GM19372 (cell line): Measurements from ENCODE around the gene GALNTL6.
A peak's percentile ranks its signal among the peaks of the same experiment; 100 is the strongest.

Experiments
- ATAC-seq: cut with Tn5 transposase; IDR thresholded peaks from one replicate; pipeline ENCODE4 v1.9.1; 2021; ENCODE audit warnings: mild to moderate bottlenecking, low read depth, moderate library complexity; ENCODE audit not compliant: unreplicated experiment

The GALNTL6 gene

DNA sequence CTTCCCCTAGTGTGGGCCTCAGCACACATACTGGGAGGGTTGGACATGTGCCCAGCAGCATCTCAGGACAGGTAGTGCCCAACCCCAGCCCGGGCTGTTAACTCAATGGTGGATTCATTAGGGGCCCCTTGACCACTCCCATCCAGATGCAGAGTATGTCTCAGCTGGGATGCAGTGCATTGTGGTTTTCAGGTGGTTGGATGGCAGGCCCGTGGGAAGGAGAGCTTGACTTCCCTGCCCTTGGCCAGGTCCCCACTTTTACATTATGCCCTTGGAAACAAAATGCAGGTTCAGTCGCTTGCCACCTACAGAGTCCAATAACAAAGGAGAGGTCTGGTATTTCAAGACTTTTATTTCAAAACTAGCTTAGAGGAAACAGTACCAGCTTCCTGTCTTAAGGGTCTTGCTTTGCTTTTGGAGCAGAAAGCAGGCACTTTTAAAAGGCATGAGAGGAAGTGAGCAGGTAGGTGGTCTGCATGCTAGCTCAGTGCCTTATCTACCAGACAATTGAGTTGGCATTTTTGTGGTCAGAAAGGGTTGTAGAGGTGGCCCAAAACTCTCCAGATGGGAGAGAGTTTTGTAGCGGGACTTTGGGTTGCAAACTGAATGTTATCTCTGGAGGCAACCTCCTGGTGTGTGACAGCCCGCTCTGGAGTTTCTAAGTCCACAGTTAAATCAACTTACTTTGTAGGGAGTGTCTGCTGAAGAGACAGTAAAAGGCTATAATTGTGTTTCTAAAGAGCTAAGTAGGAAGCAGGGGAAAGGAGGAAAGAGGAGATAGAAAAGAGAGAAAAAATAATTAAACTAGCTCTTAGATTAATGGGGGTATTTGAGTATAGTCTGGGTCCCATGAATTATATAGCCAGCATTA, 171.0 kb downstream of the GALNTL6 start:
- no peak for ATAC-seq

GRCh38 chr4:171985129-171985528, 171.9 kb downstream of the GALNTL6 start:
- no peak for ATAC-seq

GRCh38 chr4:171993247-171993646, 180.0 kb downstream of the GALNTL6 start:
- no peak for ATAC-seq

GRCh38 chr4:172007889-172008288, 194.7 kb downstream of the GALNTL6 start:
- ATAC-seq = no peak

DNA sequence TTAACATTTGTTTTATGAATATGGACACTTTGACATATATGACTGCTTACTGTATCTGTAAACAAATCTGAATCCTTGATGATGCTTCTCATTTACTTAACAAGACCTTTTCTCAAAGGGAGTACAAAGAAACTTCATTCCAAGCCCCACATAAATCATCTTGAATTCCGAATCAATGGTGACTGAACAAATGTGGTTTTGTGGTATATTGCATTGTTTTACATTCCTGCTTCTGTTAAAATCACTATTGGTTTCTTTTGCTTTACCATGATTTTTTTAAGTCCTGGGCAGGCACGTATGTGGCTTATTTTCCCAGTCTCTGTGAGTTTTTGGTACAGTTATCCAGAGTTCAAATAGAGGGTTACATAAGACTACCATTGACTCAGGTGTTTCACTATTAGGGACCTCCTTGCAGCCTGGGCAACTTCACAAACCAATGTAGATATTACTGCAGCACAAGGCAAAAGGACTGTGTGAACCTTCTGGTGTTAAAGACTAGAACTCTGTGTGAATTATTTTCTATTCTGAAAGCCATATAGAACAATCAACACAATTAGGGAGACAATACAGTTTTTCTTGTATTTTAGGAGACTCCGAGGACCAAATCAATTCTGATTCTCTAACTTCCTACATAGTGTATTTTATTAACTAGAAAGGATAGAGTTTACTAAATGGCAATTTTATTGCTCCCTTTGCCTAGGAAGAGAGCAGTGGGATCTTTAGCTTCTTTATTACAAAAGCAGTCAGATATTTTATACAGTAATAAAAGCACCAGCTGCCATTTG, 196.4 kb downstream of the GALNTL6 start:
- no peak for ATAC-seq

- no peak for ATAC-seq
Measured at GRCh38 chr4:172011196-172011595, 198.0 kb downstream of the GALNTL6 start.

- ATAC-seq = no peak
Measured at GRCh38 chr4:172018358-172018757, 205.2 kb downstream of the GALNTL6 start.

GRCh38 chr4:172035562-172035961, 222.4 kb downstream of the GALNTL6 start:
- no peak for ATAC-seq

- ATAC-seq = no peak
Measured at GRCh38 chr4:172040766-172041165, 227.6 kb downstream of the GALNTL6 start.

- ATAC-seq = no peak
Measured at GRCh38 chr4:172042714-172043114, 229.5 kb downstream of the GALNTL6 start.

- ATAC-seq = no peak
Measured at GRCh38 chr4:172045981-172046380, 232.8 kb downstream of the GALNTL6 start.

GRCh38 chr4:172048666-172049065, 235.5 kb downstream of the GALNTL6 start:
- no peak for ATAC-seq

DNA sequence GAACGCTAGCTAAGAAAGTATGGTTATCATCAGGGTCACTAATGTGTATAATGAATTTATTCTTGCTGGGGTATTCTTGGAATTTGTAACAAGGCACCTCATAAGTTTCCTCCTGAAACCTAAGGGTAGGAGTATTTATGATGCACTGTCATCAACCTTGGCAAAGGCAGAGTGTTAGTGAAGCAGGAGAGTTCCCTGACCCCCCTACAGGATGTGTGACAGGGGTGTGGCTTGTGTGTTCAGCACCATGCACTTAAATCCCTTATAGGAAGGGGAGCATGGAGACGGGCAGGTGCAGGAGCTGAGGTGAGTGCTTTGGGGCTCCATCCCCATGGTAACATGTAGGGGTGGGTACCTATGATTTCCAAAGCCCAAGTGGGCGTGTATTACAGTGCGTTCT, 237.7 kb downstream of the GALNTL6 start:
- ATAC-seq = no peak

- ATAC-seq = peak; percentile 60
Measured at GRCh38 chr4:172055046-172055445, 241.8 kb downstream of the GALNTL6 start.

DNA sequence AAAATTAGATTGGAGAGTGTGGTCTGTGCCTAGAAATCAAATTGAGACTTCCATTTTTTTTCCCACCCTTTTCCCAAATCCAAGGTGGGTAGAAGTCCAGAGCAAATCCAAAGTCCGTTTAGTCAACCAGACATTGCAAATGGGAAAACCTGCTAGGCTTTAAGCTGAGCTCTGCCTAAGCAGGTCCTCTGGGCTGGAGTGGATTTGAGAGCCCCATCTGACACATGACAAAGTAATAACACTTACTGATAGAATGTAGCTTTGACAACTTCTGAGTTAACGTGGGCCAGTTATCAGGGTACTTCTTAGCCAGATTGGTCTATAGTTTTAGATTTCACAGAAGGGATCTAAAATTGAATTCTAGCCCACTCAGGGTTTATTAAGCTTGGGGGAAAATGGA, 242.3 kb downstream of the GALNTL6 start:
- ATAC-seq = no peak

DNA sequence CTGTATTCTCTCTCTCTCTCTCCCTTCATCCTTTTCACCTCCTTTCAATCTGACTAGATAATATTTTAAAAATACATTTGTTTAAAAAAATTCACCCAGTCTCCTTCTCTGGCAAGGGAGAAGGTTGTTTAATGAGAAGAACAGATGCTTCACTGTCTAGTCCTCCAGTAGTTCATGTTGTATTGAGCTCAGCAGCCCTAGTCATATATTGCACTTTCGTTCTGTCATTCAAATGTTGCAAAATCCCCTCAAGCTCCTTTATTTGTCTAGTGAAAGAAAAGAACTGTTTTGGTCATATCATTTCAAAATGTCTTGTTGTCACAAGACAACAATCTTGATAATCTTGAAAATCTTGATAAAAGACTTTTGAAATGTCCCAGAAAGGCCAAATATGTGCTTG, 248.0 kb downstream of the GALNTL6 start:
- ATAC-seq = no peak

DNA sequence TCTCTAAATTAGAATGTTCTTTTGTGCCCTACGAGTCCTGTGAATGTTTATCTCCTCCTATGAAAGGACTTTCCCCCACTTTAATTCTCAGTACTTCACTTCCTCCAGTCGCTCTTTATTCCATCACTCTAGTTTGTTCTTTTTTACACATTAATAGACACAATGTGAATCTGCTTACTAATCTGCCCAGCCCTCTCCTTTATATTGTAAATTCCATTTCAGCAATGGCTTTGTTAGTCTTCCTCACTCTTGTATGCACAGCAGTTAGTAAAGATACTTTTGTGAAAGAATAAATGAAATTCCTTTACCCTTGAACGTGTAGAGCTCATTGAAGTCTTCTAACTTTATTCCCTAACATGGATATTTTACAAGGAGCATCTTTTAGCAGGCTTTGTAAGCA, 255.3 kb downstream of the GALNTL6 start:
- ATAC-seq = no peak

DNA sequence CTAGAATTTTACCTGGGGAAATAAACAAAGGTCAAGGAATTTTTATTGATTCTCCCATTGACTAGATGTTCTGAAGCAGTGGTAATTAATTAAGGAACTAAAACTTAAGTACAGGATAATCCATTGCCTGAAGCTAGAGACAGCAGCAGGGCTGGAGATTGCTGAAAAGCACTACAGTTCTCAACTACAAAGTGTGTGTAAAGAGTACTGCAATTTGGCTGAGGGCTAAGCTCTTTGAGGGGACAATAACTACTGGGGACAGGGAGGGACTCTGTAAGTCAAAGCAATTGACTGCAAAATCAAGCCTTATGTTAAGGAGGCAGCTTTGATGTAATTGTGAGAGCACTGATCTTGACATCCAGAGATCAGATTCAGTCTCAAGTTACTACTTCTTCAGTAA, 260.4 kb downstream of the GALNTL6 start:
- ATAC-seq = no peak

DNA sequence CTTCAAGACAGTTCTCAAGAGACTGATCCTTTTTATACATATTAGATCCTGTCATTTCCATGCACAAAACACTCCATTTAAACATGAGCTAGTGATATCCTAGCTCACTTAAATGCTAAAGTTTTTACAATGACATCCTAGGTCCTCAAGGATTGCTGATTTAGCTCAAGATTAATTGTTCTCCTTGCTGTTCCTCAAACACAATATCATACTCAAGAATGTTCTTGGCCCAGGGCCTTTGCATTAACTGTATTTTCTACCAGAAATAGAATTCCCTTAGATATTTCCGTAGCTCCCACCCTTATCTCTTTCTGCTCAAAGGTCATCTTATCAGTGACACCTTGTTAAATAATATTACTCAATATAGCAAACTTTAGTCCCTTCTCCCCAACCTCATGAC, 270.1 kb downstream of the GALNTL6 start:
- no peak for ATAC-seq

DNA sequence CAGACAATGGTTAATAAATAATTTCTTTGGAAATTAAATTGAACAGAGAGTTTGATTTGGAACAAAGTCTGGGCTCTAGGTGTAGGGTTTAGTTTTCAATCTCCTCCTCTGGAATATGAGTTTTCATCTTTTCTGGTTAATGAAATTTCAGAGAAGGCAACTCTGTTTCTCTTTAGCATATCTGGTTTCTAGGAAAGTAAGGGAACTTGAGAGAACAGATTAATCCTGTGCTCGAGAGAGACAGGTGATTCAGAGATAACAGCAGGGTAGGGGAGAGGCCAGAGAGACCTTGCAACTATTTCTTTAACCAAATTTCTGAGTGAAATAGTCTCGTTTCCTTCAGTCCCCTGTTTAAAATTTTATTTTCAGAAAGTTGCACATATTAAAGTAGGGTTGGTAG, 275.4 kb downstream of the GALNTL6 start:
- ATAC-seq = no peak

- no peak for ATAC-seq
Measured at GRCh38 chr4:172095161-172095560, 282.0 kb downstream of the GALNTL6 start.

DNA sequence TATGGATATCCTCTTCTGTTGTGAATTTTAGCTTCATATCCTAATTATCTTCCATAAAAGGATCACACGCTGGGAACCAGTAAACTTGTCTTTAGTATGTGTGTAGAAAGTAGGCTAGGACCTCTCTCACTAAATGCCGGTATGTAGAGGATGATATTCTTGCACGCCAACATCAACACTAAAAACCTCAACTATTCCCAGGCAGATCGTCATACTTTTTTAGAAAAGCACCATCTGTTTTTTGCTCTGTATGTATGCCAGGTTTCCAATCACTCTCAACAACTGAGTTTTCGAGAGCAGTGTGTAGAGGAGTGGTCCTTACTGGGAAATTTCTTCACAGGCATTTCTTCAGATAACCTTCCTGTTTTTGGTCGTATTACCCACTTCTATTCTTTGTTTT, 283.6 kb downstream of the GALNTL6 start:
- ATAC-seq = no peak
